Esophagus muscularis mucosa (tissue), 4 donors: Measurements from ENCODE around the gene FAM83B. TPM values are rescaled to one million over a fixed set of nuclear protein-coding genes. Genes with fewer than 3 reads are reported as not detected.

Experiments used
- DNase-seq: peaks from one replicate; pipeline ENCODE4 v3.0.0-alpha.2; 2017; ENCODE audit errors: extremely low spot score
- H3K27ac ChIP-seq, 4 donors: fragments of 200-600 bp; sonication (generic); replicated peaks in 1 of 4; 1 replicate in 3 of 4; 2 replicates in 1 of 4; pipeline ENCODE4 v1.5.1; 2016 to 2019; ENCODE audit warnings: mild to moderate bottlenecking in 1 of 4
- H3K27me3 ChIP-seq, 4 donors: fragments of 200-600 bp; sonication (generic); one replicate each; pipeline versions ENCODE4 v1.5.1 to v1.6.0; 2016 to 2019
- H3K36me3 ChIP-seq, 4 donors: fragments of 200-600 bp; sonication (generic); one replicate each; pipeline ENCODE4 v1.5.1; 2016 to 2019
- H3K4me1 ChIP-seq, 4 donors: fragments of 200-600 bp; sonication (generic); one replicate each; pipeline ENCODE4 v1.5.1; 2016 to 2019
- H3K4me3 ChIP-seq, 4 donors: fragments of 200-600 bp; sonication (generic); 1 replicate in 2 of 4; 2 replicates in 2 of 4; pipeline ENCODE4 v1.5.1; 2016 to 2019; ENCODE audit warnings: mild to moderate bottlenecking in 4 of 4, moderate library complexity in 1 of 4
- H3K9me3 ChIP-seq, 4 donors: fragments of 200-600 bp; sonication (generic); 1 replicate in 3 of 4; 2 replicates in 1 of 4; pipeline ENCODE4 v1.5.1; 2016 to 2019
- EP300 ChIP-seq: sonication (generic); formaldehyde crosslinking; IDR thresholded peaks from one replicate; pipeline ENCODE4 v1.6.1; 2017; ENCODE audit warnings: antibody characterized with exemption
- POLR2A ChIP-seq: fragments of 450-650 bp; IDR thresholded peaks from one replicate; pipeline ENCODE4 v1.6.1; 2017; ENCODE audit warnings: antibody characterized with exemption, moderate library complexity, mild to moderate bottlenecking, low read depth
- POLR2AphosphoS5 ChIP-seq, 2 donors: sonication (generic); formaldehyde crosslinking; IDR thresholded peaks; one replicate each; pipeline ENCODE4 v1.6.1; 2017; ENCODE audit warnings: antibody characterized with exemption in 2 of 2
- WGBS: methylation state at CpG from one replicate; pipeline ENCODE4 v1.1.5; 2018; 5-methylcytosine and 5-hydroxymethylcytosine counted together
- intact Hi-C: fragments of 100-400 bp; cut with DNase I; formaldehyde crosslinking; loops from one replicate; pipeline ENCODE4 v1.15.1; 2023
- total RNA-seq, 4 donors: library from RNA; depleted of rRNA; stranded (reverse); fragments of >200 nt; gene quantifications; one replicate each; pipeline versions ENCODE4 v1.1.0 to v1.2.1, GENCODE V29; 2016
- TF ChIP-seq, protein P1 (sequence below), 3 experiments: fragments of 200-600 bp in 2 of 3; fragments of 450-650 bp in 1 of 3; sonication (generic) in 2 of 3; IDR thresholded peaks; one replicate each; pipeline ENCODE4 v1.5.1; 2017 to 2019; ENCODE audit warnings: antibody characterized with exemption in 3 of 3, mild to moderate bottlenecking in 2 of 3, moderate library complexity in 1 of 3

Gene FAM83B
- total RNA-seq, 4 donors from 2014 or later: 0.11 TPM; not detected in 3

GRCh38 chr6:54909184-54909583 is 62.6 kb downstream of the FAM83B start:
- Histone ChIP-seq H3K27ac (no peak overlapping the region), H3K4me3 (no peak overlapping the region), H3K27me3 (no peaks in the 10 kb centered on the region), H3K4me1 (no peaks in the 10 kb centered on the region), H3K36me3 (no peaks in the 10 kb centered on the region), H3K9me3 (no peaks in the 10 kb centered on the region)
- no peak for DNase-seq
- intact Hi-C loops: no loop called here
- 96% methylated on average over 3 of the region's 3 CpGs for WGBS
- TF ChIP-seq EP300 (no peak), POLR2A (no peak), POLR2AphosphoS5 (IDR thresholded peaks at IDR 0.05) (no peak)
- TF ChIP-seq, protein P1, sequence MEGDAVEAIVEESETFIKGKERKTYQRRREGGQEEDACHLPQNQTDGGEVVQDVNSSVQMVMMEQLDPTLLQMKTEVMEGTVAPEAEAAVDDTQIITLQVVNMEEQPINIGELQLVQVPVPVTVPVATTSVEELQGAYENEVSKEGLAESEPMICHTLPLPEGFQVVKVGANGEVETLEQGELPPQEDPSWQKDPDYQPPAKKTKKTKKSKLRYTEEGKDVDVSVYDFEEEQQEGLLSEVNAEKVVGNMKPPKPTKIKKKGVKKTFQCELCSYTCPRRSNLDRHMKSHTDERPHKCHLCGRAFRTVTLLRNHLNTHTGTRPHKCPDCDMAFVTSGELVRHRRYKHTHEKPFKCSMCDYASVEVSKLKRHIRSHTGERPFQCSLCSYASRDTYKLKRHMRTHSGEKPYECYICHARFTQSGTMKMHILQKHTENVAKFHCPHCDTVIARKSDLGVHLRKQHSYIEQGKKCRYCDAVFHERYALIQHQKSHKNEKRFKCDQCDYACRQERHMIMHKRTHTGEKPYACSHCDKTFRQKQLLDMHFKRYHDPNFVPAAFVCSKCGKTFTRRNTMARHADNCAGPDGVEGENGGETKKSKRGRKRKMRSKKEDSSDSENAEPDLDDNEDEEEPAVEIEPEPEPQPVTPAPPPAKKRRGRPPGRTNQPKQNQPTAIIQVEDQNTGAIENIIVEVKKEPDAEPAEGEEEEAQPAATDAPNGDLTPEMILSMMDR (IDR thresholded peaks at IDR 0.05): no peak

DNA sequence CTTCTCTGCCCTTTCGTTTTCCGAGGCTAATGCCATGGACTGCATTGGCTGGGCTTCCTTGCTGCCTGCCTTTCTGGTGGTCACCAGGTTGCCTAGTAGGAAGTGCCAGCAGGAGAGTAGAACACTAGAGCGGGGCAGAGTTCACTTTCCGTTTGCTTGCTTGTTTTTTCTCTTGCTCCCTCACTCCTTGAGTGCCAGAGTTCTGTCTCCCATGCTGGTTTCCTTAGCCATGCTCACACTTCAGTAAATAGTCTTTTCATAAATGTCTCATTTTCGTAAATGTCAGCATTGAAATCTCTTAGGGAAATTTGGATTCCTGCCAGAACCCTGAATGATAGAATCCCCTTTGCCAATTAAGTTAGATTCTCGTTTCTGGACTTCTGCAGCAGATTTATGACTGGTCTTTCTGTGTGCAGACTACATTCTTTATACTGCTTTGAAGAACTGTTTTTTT is 63.9 kb downstream of the FAM83B start:
- WGBS: 61% methylated on average over 6 of the region's 6 CpGs

GRCh38 chr6:54910921-54911320 is 64.3 kb downstream of the FAM83B start:
- Histone ChIP-seq H3K4me1 (no peaks in the 10 kb centered on the region), H3K27me3 (no peaks in the 10 kb centered on the region), H3K9me3 (no peaks in the 10 kb centered on the region), H3K4me3 (no peak overlapping the region), H3K27ac (no peak overlapping the region), H3K36me3 (no peaks in the 10 kb centered on the region)
- TF ChIP-seq, protein P1 (IDR thresholded peaks at IDR 0.05): no peak
- TF ChIP-seq POLR2A (no peak), EP300 (no peak), POLR2AphosphoS5 (IDR thresholded peaks at IDR 0.05) (no peak)
- intact Hi-C loops: no loop called here
- WGBS: 26% methylated on average over 1 of the region's 1 CpG
- DNase-seq: no peak

More for the DNA sequence above, 63.9 kb downstream of the FAM83B start:
- Histone ChIP-seq H3K4me1 (no peaks in the 10 kb centered on the region), H3K36me3 (no peaks in the 10 kb centered on the region), H3K4me3 (no peak overlapping the region), H3K27ac (no peak overlapping the region), H3K27me3 (no peaks in the 10 kb centered on the region), H3K9me3 (no peaks in the 10 kb centered on the region)
- DNase-seq: no peak
- intact Hi-C loops: no loop called here
- TF ChIP-seq, protein P1 (IDR thresholded peaks at IDR 0.05): no peak
- TF ChIP-seq EP300 (no peak), POLR2AphosphoS5 (IDR thresholded peaks at IDR 0.05) (no peak), POLR2A (no peak)

GRCh38 chr6:54913211-54913610 is 66.6 kb downstream of the FAM83B start:
- intact Hi-C loops: no loop called here
- no peak for DNase-seq
- Histone ChIP-seq H3K4me3 (no peak overlapping the region), H3K36me3 (no peaks in the 10 kb centered on the region), H3K27ac (no peak overlapping the region), H3K27me3 (no peaks in the 10 kb centered on the region), H3K4me1 (no peaks in the 10 kb centered on the region), H3K9me3 (no peaks in the 10 kb centered on the region)
- TF ChIP-seq POLR2AphosphoS5 (IDR thresholded peaks at IDR 0.05) (no peak), POLR2A (no peak), EP300 (no peak)
- TF ChIP-seq, protein P1 (IDR thresholded peaks at IDR 0.05): no peak
- 81% methylated on average over 2 of the region's 2 CpGs for WGBS

DNA sequence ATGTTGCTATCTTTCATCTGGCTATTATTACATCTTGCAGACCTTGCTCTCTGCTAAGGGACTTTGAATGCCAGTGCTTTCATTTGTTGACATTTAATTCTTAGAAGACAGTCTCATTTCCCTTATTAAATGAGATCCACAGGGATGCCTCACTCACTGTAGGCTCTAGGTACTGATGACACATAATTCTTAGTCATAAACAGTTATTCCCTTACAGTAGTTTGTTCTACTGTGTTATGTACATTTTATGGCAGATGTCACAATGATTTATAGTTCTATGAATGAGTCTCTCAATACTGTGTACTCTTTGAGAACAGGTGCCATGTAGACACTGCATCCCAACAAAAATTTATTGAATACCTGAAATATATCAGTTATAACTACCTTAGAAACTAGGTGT is 70.3 kb downstream of the FAM83B start:
- Histone ChIP-seq H3K9me3 (no peaks in the 10 kb centered on the region), H3K4me3 (no peak overlapping the region), H3K27me3 (no peaks in the 10 kb centered on the region), H3K27ac (no peak overlapping the region), H3K36me3 (no peaks in the 10 kb centered on the region), H3K4me1 (no peaks in the 10 kb centered on the region)
- DNase-seq: no peak
- TF ChIP-seq, protein P1 (IDR thresholded peaks at IDR 0.05): no peak
- TF ChIP-seq POLR2AphosphoS5 (IDR thresholded peaks at IDR 0.05): no peak
- no peak for TF ChIP-seq EP300
- intact Hi-C loops: no loop called here
